Measurements from ENCODE around the gene CHST12.

- no peak for TF ChIP-seq CTCF (IDR thresholded peaks at IDR 0.05)
- TF ChIP-seq POLR2A (IDR thresholded peaks at IDR 0.05): no peak
- no peak for TF ChIP-seq POLR2AphosphoS5 (IDR thresholded peaks at IDR 0.05)
Measured at GRCh38 chr7:2476298-2476697, 72.9 kb downstream of the CHST12 start, which contains the start of gene GRIFIN.
